Ascending aorta (tissue), 2 donors: ENCODE data around the gene PLEKHO1. TPM values are rescaled to one million over a fixed set of nuclear protein-coding genes. Genes with fewer than 3 reads are reported as not detected.
A peak's percentile ranks its signal among the peaks of the same experiment; 100 is the strongest.

Experiments
- DNase-seq, 2 donors: peaks; one replicate each; pipeline ENCODE4 v3.0.0-alpha.2; 2019; ENCODE audit warnings: low spot score in 2 of 2
- H3K27ac ChIP-seq, 2 donors: fragments of 200-600 bp; sonication (generic); one replicate each; pipeline ENCODE4 v1.5.1; 2016 to 2017; ENCODE audit warnings: mild to moderate bottlenecking in 1 of 2
- H3K27me3 ChIP-seq: fragments of 200-600 bp; sonication (generic); one replicate; pipeline ENCODE4 v1.5.1; 2017
- H3K36me3 ChIP-seq, 2 donors: fragments of 200-600 bp; sonication (generic); one replicate each; pipeline ENCODE4 v1.5.1; 2016
- H3K4me1 ChIP-seq, 2 donors: fragments of 200-600 bp; sonication (generic); one replicate each; pipeline ENCODE4 v1.5.1; 2016 to 2017; ENCODE audit warnings: mild to moderate bottlenecking in 1 of 2
- H3K4me3 ChIP-seq, 2 donors: fragments of 200-600 bp; sonication (generic); one replicate each; pipeline ENCODE4 v1.5.1; 2016 to 2017; ENCODE audit warnings: mild to moderate bottlenecking in 1 of 2
- H3K9me3 ChIP-seq, 2 donors: fragments of 200-600 bp; sonication (generic); one replicate each; pipeline ENCODE4 v1.5.1; 2016
- CTCF ChIP-seq, 3 experiments: fragments of 200-600 bp in 2 of 3; fragments of 450-650 bp in 1 of 3; sonication (generic) in 2 of 3; IDR thresholded peaks; one replicate each; pipeline ENCODE4 v1.5.1; 2016 to 2019; ENCODE audit warnings: antibody characterized with exemption in 3 of 3, mild to moderate bottlenecking in 1 of 3, moderate library complexity in 1 of 3
- intact Hi-C: fragments of 100-400 bp; cut with DNase I; formaldehyde crosslinking; loops from one replicate; pipeline ENCODE4 v1.15.1; 2023
- total RNA-seq: library from RNA; depleted of rRNA; stranded (reverse); fragments of >200 nt; gene quantifications from one replicate; pipeline ENCODE4 v1.1.0, GENCODE V29; 2016

Gene PLEKHO1
- total RNA-seq, 1 donor from 2014 or later: 88.9 TPM

- TF ChIP-seq CTCF (IDR thresholded peaks at IDR 0.05): no peak
- Histone ChIP-seq H3K4me3 (no peak overlapping the region), H3K4me1 (peaks cover 8 to 23% of the 10 kb centered on the region in 2 donors), H3K27me3 (no peaks in the 10 kb centered on the region), H3K36me3 (peaks cover 70 to 75% of the 10 kb centered on the region in 2 donors), H3K9me3 (no peaks in the 10 kb centered on the region), H3K27ac (peak overlapping the region; percentile 96 to 97)
- intact Hi-C loops: no loop called here
- no peak for DNase-seq
Measured at GRCh38 chr1:150155413-150156071, 5.8 kb downstream of the PLEKHO1 start.

GRCh38 chr1:150156868-150157603 lies 7.3 kb downstream of the PLEKHO1 start:
- no peak for DNase-seq
- Histone ChIP-seq H3K27me3 (no peaks in the 10 kb centered on the region), H3K36me3 (peaks cover 70 to 75% of the 10 kb centered on the region in 2 donors), H3K4me1 (peaks cover 14 to 35% of the 10 kb centered on the region in 2 donors), H3K9me3 (no peaks in the 10 kb centered on the region), H3K27ac (peak overlapping the region; percentile 96 to 97), H3K4me3 (no peak overlapping the region)
- intact Hi-C loops: no loop called here
- TF ChIP-seq CTCF (IDR thresholded peaks at IDR 0.05): no peak

- intact Hi-C loops: no loop called here
- no peak for DNase-seq
- H3K27ac ChIP-seq: peak overlapping the region; percentile 94 to 98
- H3K27me3 ChIP-seq: no peaks in the 10 kb centered on the region
- TF ChIP-seq CTCF (IDR thresholded peaks at IDR 0.05): no peak
- peaks cover 14 to 30% of the 10 kb centered on the region in 2 donors for H3K4me1 ChIP-seq
- no peak overlapping the region for H3K4me3 ChIP-seq
- peaks cover 55 to 57% of the 10 kb centered on the region in 2 donors for H3K36me3 ChIP-seq
- H3K9me3 ChIP-seq: no peaks in the 10 kb centered on the region
Measured at GRCh38 chr1:150159550-150159949, 9.8 kb downstream of the PLEKHO1 start.

- Histone ChIP-seq H3K27me3 (no peaks in the 10 kb centered on the region), H3K27ac (peak overlapping the region; percentile 94 to 98), H3K36me3 (peaks cover 40 to 42% of the 10 kb centered on the region in 2 donors), H3K4me1 (peaks cover 18 to 29% of the 10 kb centered on the region in 2 donors), H3K4me3 (no peak overlapping the region), H3K9me3 (no peaks in the 10 kb centered on the region)
- intact Hi-C loops: no loop called here
- no peak for TF ChIP-seq CTCF (IDR thresholded peaks at IDR 0.05)
- DNase-seq: no peak
Measured at GRCh38 chr1:150160964-150161621, 11.4 kb downstream of the PLEKHO1 start.

- peaks cover 18 to 29% of the 10 kb centered on the region in 2 donors for H3K4me1 ChIP-seq
- peak overlapping the region; percentile 39 to 57 for H3K4me3 ChIP-seq
- no peaks in the 10 kb centered on the region for H3K9me3 ChIP-seq
- intact Hi-C loops: loop anchor here (2.0 kb wide), 2 partner anchors 25 to 95 kb away; partner anchors contain the start of gene VPS45
- peak in 1 of 3 experiments; percentile 7 for TF ChIP-seq CTCF (IDR thresholded peaks at IDR 0.05)
- no peaks in the 10 kb centered on the region for H3K27me3 ChIP-seq
- no peak for DNase-seq
- H3K36me3 ChIP-seq: peaks cover 31 to 33% of the 10 kb centered on the region in 2 donors
- peak overlapping the region; percentile 94 to 98 for H3K27ac ChIP-seq
Measured at GRCh38 chr1:150161747-150162581, 12.2 kb downstream of the PLEKHO1 start.
